Measurements from ENCODE around the gene UVRAG.

DNA sequence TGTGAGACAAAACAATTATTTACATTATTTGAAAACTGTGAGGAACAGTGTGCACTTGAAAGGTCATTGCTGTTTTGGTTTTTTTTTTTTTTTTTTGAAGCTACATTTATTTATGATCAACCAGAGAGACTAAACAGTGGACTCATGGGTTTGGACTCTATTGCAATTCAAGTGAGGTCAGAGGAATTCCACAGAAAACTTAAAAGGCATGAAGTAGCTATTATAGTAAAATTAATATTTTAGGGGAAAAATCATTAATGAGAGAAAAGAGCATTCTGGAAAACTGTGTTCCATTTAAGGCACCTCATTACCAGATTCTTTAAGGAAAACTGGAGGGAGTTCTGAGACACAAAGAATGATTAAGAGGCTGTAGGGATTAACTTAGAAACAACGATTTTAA is 288.4 kb downstream of the UVRAG start:
- TF ChIP-seq MAZ (IDR thresholded peaks at IDR 0.05; ENCODE audit: borderline replicate concordance, low read depth, low read length) (no peak), SMC3 (IDR thresholded peaks at IDR 0.05; ENCODE audit: low read depth, low read length) (no peak), POLR2A (IDR thresholded peaks at IDR 0.05; ENCODE audit: low read depth, low read length) (no peak), RFX5 (IDR thresholded peaks at IDR 0.05; ENCODE audit: low read depth, low read length) (no peak), FOS (IDR thresholded peaks at IDR 0.05; ENCODE audit: low read depth, low read length) (no peak; the same call in 1 of the 2 replicates), RAD21 (IDR thresholded peaks at IDR 0.05; ENCODE audit: low read length) (no peak), MAFK (IDR thresholded peaks at IDR 0.05; ENCODE audit: low read depth, low read length) (no peak)
- TF ChIP-seq, protein P1, sequence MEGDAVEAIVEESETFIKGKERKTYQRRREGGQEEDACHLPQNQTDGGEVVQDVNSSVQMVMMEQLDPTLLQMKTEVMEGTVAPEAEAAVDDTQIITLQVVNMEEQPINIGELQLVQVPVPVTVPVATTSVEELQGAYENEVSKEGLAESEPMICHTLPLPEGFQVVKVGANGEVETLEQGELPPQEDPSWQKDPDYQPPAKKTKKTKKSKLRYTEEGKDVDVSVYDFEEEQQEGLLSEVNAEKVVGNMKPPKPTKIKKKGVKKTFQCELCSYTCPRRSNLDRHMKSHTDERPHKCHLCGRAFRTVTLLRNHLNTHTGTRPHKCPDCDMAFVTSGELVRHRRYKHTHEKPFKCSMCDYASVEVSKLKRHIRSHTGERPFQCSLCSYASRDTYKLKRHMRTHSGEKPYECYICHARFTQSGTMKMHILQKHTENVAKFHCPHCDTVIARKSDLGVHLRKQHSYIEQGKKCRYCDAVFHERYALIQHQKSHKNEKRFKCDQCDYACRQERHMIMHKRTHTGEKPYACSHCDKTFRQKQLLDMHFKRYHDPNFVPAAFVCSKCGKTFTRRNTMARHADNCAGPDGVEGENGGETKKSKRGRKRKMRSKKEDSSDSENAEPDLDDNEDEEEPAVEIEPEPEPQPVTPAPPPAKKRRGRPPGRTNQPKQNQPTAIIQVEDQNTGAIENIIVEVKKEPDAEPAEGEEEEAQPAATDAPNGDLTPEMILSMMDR (conservative IDR thresholded peaks at IDR 0.05; ENCODE audit: low read depth, low read length): no peak

Data from IMR-90 (cell line).